ENCODE results near the gene SYNPO2.

DNA sequence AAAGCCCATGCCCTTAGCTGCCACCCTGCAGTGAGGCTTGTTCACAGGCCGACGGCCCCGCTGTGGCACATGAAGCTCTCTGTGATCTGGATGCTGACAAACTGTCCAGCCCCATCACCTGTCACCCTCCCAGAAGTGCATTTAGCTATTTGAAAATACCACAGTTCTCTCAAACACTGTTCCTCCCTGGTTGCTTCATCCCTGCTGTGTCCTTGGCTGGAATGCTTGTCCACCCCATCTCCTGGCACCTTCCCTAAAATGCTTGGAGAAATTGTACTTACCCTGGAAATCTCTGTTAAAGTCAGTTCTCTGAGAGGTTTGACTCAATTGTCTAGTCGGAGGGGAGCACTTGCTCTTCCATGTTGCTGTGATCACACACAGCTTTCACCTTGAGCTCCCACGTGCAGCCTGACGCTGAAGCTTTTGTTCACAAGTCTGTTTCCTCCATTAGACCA is 10.1 kb downstream of the SYNPO2 start:
- TF ChIP-seq CTCF (conservative IDR thresholded peaks at IDR 0.05; ENCODE audit: low read length) (no peak), EZH2phosphoT487 (IDR thresholded peaks at IDR 0.05; ENCODE audit: borderline replicate concordance) (no peak)

Data from Loucy (cell line).